ENCODE results near the gene GTF3C4.

Gene GTF3C4

GRCh38 chr9:132670457-132671391, at the start of gene GTF3C4:
Gene GTF3C4, plus strand, starts transcription at chr9:132670464. Its CDS starts 135 bp downstream, at chr9:132670599.
- DNase-seq: peak; percentile 56

GRCh38 chr9:132622159-132622558, 48.1 kb upstream of the GTF3C4 start:
- DNase-seq: no peak

DNA sequence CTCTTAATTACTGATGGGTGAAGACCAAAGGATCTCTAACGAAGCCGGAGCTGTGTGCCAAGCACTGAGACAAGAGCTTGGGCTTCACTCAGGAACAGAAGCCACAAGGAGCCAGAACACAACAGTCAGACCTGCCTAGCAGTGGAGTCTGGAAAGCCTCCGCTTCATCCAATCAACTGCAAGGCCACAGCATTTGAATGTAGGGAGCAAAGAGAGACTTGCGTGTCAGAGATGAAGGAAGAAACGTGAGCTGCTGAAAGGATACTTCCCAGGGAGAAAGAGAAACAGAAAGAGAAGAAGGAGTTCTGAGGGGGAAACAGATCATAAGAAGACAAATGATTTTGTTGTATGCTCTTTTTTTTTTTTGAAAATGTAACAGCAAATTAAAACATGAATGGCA, 44.0 kb upstream of the GTF3C4 start:
- no peak for DNase-seq

DNA sequence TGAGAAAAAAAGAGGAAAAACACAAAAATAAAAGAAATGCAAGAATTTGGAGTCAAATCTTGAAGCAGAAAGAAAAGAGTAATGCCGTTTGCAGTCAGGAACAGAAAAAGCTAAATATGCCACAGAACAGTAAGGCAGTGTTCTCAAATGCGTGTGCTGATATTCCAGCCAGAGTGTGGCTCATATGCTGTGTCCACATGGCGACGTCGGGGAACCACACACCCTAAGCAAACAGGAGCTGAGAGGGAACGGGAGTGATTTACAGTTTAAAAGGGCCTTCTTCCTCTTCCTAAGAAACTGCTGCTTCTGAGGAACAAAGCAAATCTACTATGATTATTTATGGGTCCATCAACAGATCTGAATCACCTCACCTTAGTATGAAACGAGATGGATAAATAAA, 43.2 kb upstream of the GTF3C4 start:
- DNase-seq: no peak

GRCh38 chr9:132627594-132627993, 42.7 kb upstream of the GTF3C4 start:
- no peak for DNase-seq

GRCh38 chr9:132628746-132629145, 41.5 kb upstream of the GTF3C4 start:
- no peak for DNase-seq

DNA sequence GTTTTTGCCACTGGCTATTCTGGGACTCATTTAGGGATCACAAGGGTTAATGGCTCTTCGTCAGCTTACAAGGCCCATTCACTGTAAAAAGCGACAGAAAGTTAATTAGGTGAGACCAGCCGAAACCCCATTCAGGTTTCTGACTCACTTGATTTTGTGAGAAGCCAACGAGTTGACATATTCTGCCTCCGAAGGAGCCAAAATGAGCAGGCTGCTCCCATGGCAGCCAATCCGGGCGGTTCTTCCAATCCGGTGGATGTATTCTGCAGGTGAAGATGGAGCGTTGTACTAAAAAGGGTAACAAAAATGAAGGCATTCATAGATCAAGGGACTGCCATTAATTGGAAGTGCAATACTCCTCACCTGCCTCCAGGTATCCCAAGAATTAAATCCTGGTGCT, 40.1 kb upstream of the GTF3C4 start:
- DNase-seq: no peak

DNA sequence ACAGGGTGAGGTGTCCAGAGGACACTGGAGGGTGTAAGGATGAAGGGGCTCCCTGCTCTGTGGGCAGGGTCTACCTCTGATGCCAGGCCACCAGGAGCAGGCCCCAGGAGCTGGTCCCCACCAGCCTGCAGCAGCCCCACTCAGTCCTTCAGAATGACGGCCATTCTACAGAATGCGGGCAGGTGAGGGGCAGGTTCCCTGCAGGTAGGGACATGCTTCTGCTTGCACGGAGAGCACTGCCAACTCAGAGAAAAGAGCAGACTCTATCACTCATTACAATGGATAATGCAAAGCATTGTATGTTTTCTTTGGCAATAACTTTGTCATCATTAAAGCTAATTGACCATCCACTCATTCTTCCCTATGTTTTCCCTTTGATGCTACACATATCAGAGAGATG, 39.5 kb upstream of the GTF3C4 start:
- DNase-seq: no peak

DNA sequence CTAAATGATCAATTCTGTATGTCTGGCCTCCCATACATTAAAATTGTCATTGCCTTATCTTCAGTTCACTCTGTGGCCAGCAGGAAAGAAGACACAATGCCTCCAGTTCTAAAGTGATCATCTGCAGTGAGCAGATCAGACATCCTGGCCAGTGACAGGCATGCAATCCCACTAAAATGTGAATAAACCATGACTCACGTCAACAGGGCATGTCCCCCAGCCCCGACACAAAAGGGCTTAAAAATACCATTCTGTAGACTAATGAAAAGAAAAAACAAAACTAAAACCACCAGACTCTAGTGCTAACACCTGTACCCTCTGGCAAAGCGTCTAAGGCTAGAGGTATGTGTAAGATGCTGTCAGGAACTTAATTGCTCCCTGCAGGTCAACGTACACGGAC, 39.0 kb upstream of the GTF3C4 start:
- DNase-seq: no peak

GRCh38 chr9:132631685-132632084, 38.6 kb upstream of the GTF3C4 start:
- DNase-seq: no peak

DNA sequence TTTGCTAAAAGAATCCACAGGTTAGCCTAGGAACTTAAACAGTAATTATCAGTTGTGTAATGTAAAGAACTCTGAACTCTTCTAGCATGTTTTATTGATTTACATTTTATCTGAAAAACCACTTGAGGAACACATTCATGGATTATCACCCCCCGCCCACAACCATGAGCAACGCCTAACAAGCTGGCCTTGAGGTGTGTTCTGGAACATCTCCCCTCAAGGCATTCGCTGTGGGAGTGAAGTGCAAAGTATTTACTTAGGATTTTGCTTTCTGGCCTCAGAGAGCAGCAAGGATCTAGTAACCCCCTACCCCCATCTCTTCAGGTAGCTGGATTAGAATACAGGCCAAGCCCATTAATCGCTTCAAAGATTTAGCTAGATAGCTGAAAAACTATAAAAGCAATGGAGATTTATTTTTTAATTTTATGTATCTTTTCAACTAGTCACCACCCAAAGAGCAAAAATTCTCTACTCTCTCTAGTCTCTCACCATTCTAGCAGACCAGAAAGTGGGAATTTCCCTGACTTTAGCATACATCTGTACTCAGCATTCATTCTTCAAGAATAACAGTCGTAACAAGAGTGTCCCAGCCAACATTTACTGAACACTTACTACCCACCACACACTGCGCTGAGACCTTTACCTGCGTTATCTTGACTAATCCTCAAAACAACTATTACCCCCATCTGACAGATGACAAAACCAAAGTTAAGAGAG, 37.7 kb upstream of the GTF3C4 start:
- no peak for DNase-seq

DNA sequence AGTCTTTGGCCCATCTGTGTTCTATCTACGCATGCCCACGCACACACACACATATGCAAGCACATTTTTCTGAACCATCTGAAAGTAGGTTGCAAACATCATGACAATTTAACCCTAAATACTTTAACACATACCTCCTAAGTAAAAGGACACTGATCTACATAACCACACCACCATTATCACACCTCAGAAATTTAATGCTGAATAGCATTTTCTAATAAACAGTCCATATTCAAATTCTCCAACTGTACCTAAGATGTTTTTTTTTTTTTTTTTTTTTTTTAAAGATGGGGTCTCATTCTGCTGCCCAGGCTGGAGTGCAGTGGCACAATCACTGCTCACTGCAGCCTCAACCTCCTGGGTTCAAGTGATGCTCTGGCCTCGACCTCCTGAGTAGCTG, 35.9 kb upstream of the GTF3C4 start:
- DNase-seq: no peak

- no peak for DNase-seq
Measured at GRCh38 chr9:132637351-132637750, 32.9 kb upstream of the GTF3C4 start.

DNA sequence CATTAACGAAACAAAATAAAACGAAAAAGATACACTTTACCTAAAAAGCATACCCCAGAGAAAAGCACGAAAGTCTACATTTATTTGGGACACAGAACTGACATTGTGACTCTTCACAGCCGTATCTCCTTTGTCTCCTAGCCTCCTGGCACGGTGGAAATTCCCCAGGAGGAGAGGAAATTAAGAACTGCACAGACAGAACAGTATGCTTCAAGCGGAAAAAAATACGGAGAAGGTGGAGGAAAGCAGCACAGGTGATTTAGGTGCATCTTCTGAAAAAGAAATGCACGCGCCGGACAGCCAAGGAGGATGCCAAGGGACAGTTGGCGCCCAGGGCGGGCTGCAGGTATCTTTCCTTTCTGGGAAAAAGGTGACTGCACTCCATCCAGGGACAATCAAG, 32.5 kb upstream of the GTF3C4 start:
- DNase-seq: no peak

DNA sequence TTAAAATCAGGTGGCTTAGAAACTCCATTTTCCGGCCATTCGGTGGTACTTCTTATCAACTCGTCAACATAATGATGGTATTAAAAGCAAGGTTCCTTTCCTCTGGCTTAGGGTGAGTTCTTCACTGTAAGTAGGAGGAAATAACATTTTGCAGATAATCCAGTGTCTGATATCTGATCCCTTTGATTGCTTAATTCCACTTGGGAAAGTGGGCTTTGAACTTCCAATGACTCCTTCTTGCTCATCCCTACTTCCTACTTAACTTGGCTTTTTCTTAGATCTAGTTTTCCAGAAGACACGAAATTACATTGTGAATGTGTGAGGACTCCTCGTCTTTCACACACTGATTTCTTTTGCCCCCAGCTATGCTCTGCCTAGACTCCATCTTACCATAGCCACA, 32.0 kb upstream of the GTF3C4 start:
- DNase-seq: no peak

- no peak for DNase-seq
Measured at GRCh38 chr9:132639322-132639721, 30.9 kb upstream of the GTF3C4 start.

DNA sequence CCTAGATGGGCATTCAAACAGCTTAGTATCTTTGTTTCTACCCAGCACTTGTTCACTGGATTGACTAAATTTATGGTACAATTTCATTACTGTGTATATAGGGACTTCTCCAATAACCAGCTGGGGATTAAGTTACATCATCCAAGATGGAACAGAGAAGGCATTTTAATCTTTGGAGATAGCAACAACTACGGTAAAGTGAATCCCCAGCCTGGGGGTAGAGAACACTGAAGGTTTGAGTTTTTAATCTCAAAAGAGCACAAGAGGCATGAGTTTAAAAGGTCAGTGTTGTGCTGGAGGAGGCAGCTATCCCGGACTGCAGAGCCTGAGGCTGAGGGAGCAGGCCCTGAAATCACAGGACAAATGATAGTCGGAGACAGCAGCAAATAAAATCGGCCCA, 29.0 kb upstream of the GTF3C4 start:
- no peak for DNase-seq

- DNase-seq: no peak
Measured at GRCh38 chr9:132644251-132644650, 26.0 kb upstream of the GTF3C4 start.

GRCh38 chr9:132645306-132645705, 25.0 kb upstream of the GTF3C4 start:
- no peak for DNase-seq

DNA sequence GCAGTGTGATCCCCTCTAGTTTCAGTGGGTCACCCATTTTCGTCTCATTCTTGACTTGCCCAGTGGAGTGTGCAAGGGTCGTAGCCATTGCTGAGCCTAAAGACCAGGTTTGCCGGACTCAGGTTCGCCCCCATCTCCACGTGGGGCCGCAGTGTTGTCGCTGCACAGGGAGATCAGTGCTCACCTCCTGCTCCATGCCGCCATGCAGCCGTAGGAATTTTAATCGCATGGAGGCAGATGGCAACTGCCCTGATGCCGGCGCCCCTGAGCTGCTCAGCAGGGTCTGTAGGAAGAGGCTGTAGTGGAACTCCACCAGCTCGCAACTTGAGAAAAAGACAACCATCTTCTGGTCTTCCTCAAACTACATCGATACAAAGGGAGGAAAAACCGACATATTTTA, 24.6 kb upstream of the GTF3C4 start:
- no peak for DNase-seq

- DNase-seq: no peak
Measured at GRCh38 chr9:132646726-132647125, 23.5 kb upstream of the GTF3C4 start.

GRCh38 chr9:132647355-132647754, 22.9 kb upstream of the GTF3C4 start:
- no peak for DNase-seq

DNA sequence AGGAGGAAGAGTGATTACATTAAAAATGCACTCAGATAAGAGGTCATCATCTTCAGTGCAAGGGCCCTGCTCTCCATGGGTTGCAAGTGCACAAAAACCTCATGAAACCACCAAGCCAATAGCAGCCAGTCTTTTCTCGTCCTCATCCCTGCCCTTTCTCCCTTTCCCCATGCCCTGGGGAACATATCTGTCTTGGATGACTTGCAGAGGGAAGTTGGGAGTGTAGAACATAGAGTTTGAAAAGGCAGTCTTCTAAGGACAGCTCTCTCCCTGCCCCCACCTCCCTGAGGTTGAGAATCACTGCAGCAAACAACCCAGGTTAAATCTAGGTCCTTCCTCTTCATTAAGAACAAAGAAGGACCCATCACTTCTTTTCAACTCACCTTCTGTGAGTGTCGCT, 22.5 kb upstream of the GTF3C4 start:
- no peak for DNase-seq

DNA sequence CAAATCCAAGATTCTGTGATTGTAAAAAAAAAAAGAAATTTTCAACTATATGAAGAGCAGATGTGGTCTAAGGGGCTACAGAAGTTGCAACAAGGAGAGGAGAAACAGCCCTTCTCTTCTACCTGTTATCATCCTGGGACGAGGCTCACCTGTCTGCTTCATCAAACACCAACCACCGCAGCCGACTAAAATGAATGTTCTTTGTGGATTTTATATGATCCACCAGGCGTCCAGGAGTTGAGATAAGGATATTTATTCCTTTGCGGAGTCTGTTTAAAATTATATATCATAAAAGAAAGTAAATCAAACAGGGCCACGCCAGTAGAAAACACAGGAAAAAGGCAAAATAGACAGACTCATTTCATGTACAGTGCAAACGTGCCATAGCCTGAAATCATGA, 22.0 kb upstream of the GTF3C4 start:
- DNase-seq: no peak
